ENCODE results near the gene SCGB1D1.

SCGB1D1 gene, protein sequence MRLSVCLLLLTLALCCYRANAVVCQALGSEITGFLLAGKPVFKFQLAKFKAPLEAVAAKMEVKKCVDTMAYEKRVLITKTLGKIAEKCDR
- total RNA-seq, result 0 reads per million in 4 experiments

DNA sequence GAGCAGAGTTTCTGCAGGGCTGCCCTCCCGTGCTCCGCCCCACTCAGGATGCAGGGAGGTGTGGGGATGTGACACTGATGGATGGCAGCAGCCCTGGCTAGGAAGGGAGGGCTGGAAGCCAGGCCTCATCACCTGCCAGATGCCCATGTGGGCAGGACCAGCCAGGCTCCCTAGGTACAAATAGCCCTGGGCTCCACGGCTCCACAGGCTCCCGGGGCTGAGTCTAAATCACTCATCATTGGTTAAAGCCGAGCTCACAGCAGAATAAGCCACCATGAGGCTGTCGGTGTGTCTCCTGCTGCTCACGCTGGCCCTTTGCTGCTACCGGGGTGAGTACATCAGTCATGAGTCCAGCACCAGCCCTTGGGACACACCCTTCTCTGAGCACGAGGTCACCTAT, at the start of gene SCGB1D1:
Gene SCGB1D1 (plus strand): TSS at position 206 of the 400 bp plus-strand sequence. CDS start 69 bp downstream, at position 275.
- no peak for DNase-seq

DNA sequence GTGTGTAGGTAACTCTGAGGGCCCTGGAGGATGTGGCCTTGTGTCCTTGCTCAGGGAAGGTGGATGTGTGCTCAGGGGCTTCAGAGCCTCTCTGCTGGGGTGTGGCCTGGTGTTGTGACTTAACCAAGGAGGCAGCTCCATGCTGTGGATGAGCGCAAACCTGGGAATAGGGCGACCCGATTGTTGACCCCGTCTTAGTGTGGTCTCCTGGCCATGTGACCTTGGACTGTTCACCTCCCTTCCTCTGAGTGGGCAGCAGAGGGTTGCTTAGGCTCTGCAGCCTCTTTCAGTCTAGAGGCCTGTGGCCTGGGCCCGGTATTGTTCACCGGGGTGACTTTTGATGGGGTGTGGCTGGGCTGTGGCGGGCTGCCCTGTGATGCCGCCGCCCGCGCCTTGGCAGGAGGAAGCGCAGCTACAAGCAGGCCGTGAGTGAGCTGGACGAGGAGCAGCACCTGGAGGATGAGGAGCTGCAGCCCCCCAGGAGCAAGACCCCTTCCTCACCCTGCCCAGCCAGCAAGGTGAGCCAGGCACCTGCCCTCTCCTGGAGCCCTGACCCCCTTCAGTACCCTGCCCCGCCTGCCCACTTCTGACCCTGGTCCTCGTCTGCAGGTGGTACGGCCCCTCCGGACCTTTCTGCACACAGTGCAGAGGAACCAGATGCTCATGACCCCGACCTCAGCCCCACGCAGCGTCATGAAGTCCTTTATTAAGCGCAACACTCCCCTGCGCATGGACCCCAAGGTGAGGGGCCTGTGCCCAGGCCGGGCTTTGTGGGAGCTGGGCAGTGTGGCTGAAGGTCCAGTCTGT, 49.5 kb upstream of the SCGB1D1 start:
- DNase-seq, result no peak

DNA sequence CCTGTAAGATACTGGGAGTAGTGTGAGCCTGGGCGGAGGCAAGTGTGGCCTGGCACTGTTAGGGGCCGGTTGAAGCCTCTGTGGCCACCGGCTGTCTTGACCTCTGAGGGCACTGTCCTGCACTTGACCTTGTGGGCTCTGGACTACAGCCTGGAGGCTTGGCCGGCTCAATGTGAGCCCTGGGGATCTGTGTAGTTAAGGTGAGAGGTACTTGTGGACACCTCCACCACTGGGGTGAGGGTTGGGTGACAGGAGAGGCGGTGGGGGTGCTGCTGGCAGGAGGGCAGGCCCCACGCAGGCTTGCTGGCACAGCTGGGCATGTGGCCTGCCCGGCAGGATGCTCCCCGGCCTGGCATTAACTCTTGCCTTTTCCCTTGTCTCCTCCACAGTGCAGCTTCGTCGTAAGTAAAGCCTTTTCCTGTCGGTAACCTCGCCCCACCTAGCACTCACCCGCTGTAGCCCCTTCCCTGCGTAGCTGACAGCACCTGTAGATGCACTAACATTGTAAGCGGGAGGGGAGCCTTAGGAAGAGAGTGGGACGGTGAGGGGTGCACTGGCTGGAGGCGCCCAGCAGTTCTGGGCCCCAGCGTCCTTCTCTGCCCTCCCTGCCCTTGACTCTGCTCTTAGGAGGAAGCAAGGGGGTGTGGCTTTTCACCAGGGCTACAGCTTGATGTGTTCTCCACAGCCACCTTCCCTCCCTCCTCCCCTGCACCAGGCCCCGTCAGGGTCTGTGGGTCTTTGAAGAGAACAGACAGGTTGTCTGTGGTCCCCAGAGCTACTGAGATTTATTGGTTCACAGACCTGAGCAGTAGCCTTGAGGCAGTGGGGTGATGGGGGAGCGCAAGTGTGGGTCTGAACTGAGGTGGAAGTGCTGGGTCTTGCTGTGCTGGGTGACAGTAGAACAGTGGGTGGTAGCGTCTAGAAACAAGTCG, 48.6 kb upstream of the SCGB1D1 start:
- DNase-seq, result no peak

DNA sequence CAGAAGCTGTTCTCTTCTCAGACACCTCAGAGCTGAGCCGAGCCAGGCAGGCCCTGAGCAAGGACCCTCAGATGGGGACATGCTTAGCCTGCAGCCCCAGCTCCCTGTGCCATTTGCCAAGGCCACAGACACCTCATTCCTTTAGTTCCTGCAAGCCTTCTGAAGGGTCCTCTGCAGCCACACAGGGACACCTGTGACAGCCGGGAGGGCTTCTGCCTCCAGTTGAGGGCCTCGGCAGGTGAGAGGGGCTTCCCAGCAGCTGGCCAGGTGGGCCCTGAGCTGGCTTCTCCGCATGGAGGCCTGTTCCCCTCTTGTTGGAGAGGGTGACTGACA, 48.0 kb upstream of the SCGB1D1 start:
- DNase-seq, result no peak

DNA sequence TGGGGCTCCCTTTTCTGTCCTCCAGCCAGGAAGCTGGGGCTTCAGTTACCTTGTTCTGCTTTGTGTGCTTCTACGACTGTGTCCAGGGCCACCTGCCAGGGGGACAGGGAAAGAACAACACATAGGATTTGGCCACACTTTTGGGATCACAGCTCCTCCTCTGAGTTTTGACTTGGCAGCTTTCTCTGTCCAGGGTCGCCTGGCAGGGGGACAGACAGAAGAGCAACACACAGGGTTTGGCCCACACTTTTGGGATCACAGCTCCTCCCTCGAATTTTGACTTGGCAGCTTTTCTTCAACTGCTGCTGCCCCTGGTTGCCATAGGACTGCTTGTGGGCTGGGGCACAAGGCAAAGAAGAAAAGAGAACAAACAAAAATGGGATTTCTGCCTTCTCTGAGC, 47.1 kb upstream of the SCGB1D1 start:
- DNase-seq, result no peak

DNA sequence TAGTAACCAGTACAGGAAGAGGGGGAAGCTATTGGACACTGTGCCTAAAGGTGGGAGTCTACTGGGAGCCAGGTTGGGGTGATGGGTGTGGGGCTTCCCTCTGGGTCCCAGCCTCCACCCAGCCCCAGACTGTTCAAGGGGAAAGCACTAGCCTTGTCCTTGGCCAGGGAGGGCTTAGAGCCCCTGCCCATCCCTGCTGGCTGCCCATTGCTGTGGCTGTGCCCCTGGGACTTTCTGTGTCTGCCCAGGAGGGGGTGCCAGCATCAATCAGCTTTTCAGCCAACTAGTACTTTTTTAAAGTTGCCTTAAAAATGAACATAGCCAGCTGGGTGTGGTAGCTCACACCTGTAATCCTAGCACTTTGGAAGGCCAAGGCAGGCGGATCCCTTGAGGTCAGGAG, 46.3 kb upstream of the SCGB1D1 start:
- DNase-seq, result no peak

DNA sequence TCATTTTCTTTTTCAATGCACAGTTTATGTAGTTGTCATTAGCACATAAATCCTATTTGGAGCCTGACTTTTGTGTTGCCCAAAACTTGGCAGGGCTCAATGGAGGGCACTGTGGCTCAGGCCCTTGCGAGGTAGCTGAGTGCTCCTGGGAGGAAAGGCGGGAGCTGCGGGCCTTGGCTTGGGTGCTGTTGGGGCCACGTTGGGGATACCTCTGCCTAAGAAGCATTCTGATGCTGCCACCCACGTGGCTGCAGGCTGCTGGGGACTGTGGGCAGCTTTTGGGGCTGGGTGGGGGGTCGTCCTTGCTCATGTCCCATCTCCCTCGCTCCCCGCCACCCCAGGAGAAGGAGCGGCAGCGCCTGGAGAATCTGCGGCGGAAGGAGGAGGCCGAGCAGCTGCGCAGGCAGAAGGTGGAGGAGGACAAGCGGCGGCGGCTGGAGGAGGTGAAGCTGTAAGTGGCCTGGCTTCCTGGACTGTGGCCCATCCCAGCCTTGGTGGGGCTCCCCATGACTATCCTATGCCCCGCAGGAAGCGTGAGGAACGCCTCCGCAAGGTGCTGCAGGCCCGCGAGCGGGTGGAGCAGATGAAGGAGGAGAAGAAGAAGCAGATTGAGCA, 45.3 kb upstream of the SCGB1D1 start:
- DNase-seq, result no peak

DNA sequence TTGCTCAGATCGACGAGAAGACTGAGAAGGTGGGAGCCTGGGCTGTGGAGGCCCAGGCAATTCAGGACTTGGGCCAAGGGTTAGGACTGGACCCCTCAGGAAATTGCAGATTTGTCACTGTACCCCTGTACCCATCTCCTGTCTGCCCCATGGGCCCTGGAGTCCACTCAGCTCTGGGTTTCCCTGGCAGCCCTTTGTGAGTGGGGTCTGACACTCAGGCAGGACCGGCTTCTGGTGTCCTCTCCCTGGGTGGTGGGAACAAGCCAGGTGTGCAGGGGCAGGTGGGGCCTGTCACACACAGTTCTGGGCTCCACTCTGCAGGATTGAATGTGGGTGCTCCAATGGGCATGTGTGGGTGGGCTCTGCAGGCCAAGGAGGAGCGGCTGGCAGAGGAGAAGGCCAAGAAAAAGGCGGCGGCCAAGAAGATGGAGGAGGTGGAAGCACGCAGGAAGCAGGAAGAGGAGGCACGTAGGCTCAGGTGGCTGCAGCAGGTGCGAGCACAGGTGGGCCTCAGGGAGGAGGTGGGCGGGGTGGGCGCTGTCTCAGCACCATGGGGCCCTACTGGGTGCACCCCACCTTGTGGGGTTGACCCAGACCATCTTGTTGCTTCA, 44.6 kb upstream of the SCGB1D1 start:
- no peak for DNase-seq

DNA sequence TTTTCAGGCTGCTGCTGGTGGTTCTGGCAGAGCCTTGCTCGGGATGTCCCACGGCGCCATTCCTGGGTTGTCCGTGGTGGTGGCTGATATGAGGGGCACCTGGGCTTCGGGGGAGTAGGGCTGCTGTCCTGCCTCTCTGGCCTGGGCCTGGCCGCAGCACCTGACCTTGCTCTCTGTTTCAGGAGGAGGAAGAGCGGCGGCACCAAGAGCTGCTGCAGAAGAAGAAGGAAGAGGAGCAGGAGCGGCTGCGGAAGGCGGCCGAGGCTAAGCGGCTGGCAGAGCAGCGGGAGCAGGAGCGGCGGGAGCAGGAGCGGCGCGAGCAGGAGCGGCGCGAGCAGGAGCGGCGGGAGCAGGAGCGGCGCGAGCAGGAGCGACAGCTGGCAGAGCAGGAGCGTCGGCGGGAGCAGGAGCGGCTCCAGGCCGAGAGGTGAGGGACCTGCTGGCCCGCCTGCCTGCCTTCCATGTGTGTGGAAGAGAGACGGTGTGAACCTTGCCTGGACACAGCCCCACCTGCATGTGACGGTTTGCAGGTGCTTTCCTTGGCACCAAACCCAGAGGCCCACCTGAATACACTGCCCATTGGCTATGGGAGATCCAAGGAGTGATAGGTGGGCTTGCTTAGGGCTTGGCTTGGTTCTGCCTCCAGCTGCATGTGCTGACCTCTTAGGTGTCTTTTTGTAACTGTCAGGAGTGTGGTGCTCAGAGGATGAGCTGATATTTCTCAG, 43.4 kb upstream of the SCGB1D1 start:
- DNase-seq, result no peak

DNA sequence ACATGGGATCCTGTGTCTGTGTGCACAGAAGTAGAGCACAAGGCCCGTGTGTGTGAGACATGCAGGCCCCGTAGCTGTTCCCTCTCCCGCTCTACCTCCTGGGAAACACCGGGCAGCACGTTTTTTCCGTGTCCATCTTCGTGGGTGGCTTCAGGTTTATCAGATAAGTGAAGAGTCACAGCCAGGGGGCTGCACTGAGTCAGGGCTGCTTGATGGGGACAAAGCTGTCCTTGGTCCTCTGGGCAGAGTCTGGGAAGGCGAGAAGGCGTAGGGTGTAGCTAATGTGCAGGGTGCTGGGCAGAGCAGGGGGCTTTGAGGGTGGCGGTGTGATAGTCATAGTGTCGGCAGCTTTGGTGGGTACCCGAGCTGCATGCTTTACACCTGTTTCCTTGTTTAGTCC, 42.5 kb upstream of the SCGB1D1 start:
- DNase-seq, result no peak

DNA sequence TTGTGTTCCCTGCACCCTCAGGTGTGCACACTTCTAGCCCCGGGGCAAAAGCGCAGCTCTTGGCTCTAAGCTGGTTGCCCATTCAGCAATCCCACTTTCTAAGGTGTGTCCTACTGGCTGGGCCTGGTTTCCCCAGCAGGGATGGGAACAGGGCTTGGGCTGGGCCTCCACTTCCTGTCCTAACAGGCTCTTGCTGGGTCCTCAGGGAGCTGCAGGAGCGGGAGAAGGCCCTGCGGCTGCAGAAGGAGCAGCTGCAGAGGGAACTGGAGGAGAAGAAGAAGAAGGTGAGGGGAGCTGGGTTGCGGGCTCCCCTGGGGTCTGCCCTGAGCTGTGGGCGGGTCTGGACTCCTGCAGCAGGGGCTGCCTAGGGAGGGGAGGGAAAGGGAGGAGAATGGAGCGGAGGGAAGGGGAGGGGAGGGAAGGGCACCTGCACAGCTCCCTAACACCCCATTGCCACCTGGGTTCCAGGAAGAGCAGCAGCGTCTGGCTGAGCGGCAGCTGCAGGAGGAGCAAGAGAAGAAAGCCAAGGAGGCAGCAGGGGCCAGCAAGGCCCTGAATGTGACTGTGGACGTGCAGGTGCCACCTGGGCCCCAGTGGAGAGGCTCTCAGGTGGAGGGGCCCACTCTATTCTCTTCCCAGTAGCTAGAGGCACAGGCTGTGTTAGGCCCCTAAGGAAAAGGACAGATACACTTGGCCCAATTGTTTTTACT, 41.6 kb upstream of the SCGB1D1 start:
- no peak for DNase-seq

DNA sequence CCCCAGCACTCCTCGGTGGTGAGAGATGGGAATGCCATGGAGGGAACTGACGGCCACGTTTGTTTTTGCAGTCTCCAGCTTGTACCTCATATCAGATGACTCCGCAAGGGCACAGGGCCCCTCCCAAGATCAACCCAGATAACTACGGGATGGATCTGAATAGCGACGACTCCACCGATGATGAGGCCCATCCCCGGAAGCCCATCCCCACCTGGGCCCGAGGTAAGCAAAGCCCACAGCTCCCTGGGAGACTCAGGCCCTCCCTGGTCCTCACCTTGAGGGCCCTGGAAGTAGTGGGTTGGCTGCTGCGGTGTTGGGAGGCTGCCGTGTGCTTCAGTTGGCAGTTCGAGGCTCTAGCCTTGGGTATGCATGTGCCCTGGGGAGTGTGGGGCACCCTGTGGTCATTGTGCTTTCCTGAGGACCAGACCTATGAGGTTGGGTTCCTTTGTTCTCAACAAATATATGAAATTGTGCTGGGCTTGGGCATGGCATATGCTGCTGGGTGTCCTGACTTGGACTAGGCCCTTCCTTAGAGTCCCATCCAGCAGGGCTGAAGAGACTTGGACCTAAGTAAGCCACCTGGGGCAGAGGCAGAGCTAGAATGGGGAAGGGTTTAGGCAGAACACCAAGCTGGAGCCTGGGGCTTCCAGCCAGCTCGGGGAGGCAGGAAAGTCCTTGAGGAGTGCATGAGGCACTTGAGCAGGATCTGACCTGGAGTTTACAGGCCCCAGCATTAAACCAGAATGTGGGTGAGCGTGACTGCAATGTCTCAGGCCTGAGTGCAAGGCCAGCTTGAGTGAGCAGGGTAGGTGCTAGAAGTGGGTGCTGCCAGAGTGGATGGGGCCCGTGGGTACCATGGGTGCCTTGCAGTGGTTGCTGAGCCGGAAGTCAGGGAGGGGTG, 39.8 kb upstream of the SCGB1D1 start:
- DNase-seq, result no peak

DNA sequence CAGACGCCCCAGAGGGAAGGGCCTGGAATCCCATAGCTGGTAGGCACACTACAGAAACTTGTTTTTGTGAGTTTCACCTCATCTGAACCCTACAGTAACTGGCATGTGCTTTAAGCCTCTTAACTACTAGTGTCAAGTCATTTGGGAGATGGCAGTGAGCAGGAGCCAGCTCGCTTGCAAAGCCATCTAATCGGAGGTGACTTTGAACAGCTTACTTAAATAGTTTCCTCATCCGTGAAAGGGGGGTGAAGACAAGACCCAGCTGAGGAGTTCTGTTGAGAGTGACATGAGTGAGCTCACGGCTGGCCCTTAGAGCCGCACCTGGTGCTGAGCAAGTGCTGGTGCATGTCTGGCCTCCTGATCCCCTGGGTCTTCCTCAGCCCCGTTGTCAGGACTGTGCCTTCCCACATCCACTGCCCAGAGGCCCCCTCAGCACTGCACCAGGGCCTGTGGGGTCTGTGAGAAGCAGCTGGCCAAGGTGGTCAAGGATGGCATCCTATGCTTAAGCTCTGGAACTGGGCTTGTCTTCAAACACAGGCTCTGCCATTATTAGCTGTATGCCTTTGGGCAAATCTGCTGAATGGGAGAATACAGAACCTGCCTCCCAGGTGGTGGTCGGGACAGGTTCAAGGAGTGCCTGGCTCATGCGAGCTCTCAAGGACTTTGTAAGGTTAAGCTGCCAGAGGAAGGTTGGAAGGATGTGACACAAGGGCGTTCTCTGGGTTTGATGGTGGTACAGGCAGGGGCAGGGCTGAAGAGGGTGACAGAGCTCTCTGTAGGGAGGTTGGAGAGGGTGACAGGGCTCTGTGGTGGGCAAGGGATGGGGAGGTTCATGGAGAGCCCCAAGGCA, 38.9 kb upstream of the SCGB1D1 start:
- no peak for DNase-seq

DNA sequence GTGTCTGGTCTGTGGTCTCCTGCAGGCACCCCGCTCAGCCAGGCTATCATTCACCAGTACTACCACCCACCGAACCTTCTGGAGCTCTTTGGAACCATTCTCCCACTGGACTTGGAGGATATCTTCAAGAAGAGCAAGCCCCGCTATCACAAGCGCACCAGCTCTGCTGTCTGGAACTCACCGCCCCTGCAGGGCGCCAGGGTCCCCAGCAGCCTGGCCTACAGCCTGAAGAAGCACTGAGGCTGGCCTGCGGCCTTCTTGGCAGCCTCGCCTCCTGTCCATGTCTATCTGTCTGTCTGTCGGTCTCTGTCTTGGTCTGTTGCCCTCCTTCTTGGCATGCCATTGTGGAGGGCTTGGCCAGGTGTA, 38.3 kb upstream of the SCGB1D1 start:
- no peak for DNase-seq

DNA sequence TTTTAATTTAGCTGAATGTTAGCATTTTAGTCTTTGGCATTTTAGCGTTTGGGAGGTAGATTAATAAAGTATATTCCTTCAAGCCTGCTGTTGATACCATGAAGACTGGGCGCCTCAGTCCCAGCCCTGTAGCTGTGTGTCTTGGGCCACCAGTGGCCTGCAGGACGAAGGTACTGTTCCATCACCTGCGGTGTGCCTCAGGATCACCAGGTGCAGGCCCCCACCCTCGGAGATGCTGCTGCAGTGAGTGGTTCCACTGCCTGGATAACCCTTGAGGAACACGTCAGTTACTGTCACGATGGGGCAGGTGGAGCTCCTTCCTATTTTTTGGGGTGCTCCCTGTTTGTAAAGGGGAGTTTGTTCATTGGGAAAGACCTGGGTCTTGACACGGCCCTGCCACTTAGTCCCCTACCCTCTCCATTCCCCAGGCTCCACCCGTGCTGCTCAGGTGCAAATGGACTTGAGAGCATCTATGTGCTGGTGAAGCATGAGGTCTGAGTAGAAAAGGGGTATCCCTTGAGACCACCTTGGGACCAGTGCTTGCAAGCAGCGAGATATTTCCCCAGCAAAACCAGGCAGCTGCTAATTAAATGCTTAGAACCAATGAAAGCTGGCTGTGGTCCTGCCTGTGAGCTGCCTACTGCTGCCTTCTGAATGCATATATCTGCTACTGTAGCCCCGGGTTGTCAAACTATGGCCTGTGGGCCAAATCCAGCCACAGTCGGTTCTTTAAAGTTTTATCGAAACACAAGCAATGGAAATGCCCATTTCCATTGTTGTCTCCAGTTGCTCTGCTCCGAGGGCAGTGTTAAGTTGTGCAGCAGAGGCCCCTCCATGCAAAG, 37.5 kb upstream of the SCGB1D1 start:
- no peak for DNase-seq

DNA sequence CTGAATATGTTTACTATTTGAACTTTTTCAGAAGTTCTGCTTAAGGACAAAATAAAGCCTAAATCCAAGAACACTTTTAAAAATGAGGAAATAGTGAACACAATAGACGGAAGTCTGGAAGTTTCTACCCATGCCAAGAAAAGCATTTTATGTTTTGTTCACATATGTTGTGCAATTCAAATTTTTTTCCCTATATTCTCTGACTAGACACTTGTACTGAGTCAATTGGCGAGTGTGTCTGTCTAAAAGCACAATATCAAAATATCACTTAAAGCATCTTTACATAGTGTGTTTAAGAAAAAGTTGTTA, 37.0 kb upstream of the SCGB1D1 start:
- no peak for DNase-seq

DNA sequence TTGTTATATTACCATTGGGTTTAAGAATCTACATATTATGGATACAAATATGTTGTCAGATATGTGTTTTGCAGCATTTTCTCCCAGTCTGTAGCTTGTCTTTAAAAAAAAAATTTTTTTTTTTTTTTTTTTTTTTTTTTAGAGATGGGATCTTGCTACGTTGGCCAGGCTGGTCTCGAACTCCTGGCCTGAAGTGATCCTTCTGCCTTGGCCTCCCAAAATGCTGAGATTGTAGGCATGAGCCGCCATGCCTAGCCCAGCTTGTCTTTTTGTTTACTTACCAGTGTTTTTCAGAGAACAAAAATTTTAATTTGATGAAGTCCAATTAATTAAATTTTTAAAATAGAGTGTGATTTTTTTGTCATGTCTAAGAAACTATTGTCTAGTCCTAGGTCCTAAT, 36.4 kb upstream of the SCGB1D1 start:
- DNase-seq, result no peak

DNA sequence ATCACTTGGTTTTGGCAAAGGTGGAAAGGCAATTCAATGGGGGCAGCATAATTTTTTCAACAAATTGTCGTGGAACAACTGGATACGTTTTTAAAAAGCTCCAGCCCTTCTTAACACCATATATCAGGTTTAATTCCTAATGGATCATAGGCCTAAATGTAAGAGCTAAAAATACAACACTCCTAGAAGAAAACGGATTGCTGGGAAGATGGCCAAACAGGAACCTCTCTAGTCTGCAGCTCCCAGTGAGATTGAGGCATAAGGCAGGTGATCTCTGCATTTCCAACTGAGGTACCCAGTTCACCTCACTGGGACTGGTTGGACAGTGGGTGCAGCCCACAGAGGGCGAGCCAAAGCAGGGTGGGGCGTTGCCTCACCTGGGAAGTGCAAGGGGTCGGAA, 32.4 kb upstream of the SCGB1D1 start:
- no peak for DNase-seq

DNA sequence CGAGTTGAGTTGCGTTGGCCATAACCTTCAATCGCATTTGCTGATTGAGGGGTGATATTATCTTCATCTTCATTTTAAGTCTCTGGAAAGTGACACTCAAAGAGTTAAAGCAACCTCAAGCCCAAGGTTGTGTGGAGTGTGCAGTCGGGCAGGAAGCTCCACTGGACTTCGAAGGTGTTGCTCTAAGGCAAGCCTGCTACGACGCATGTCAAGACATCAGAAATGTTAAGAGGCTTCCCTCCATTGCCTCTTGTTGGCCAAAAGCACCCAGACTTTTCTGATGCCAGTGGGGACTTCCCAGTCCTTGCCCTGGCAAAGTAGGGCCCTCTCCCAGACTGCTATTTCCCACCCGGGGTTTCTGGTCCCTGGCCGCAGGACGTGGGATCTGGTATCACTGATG, 23.6 kb upstream of the SCGB1D1 start:
- no peak for DNase-seq
